ENCODE data around the gene ERC2.

Gene ERC2

GRCh38 chr3:56121716-56122115 lies 346.6 kb downstream of the ERC2 start:
- no peak overlapping the region for H3K9ac ChIP-seq (ENCODE audit: low read length)
- no peak overlapping the region for H3K4me2 ChIP-seq (ENCODE audit: low read length)
- H3K27me3 ChIP-seq (ENCODE audit: insufficient read depth, low read length) = no peaks in the 10 kb centered on the region
- no peaks in the 10 kb centered on the region for H3K9me3 ChIP-seq (ENCODE audit: low read length)
- no peaks in the 10 kb centered on the region for H4K20me1 ChIP-seq (ENCODE audit: insufficient read depth, low read length)
- H3K4me3 ChIP-seq (ENCODE audit: low read depth, low read length, poor library complexity, severe bottlenecking) = no peak overlapping the region
- no peaks in the 10 kb centered on the region for H3F3A ChIP-seq (ENCODE audit: insufficient read depth, low read length)
- TF ChIP-seq, protein P1, sequence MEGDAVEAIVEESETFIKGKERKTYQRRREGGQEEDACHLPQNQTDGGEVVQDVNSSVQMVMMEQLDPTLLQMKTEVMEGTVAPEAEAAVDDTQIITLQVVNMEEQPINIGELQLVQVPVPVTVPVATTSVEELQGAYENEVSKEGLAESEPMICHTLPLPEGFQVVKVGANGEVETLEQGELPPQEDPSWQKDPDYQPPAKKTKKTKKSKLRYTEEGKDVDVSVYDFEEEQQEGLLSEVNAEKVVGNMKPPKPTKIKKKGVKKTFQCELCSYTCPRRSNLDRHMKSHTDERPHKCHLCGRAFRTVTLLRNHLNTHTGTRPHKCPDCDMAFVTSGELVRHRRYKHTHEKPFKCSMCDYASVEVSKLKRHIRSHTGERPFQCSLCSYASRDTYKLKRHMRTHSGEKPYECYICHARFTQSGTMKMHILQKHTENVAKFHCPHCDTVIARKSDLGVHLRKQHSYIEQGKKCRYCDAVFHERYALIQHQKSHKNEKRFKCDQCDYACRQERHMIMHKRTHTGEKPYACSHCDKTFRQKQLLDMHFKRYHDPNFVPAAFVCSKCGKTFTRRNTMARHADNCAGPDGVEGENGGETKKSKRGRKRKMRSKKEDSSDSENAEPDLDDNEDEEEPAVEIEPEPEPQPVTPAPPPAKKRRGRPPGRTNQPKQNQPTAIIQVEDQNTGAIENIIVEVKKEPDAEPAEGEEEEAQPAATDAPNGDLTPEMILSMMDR (IDR thresholded peaks at IDR 0.05; ENCODE audit: low read length) = no peak
- no peak for TF ChIP-seq EZH2 (IDR thresholded peaks at IDR 0.05; ENCODE audit: borderline replicate concordance, low read length)
- H3K36me3 ChIP-seq (ENCODE audit: insufficient read depth, low read length) = no peaks in the 10 kb centered on the region
- H3K9me2 ChIP-seq (ENCODE audit: low read depth, low read length) = no peaks in the 10 kb centered on the region
- H3K4me1 ChIP-seq (ENCODE audit: insufficient read depth, low read length, severe bottlenecking) = no peaks in the 10 kb centered on the region
- no peak overlapping the region for H2AFZ ChIP-seq (ENCODE audit: low read length)
- H3K79me2 ChIP-seq (ENCODE audit: insufficient read depth, low read length) = no peaks in the 10 kb centered on the region
- H3K27ac ChIP-seq (ENCODE audit: low read depth, low read length, poor library complexity, severe bottlenecking) = no peak overlapping the region

DNA sequence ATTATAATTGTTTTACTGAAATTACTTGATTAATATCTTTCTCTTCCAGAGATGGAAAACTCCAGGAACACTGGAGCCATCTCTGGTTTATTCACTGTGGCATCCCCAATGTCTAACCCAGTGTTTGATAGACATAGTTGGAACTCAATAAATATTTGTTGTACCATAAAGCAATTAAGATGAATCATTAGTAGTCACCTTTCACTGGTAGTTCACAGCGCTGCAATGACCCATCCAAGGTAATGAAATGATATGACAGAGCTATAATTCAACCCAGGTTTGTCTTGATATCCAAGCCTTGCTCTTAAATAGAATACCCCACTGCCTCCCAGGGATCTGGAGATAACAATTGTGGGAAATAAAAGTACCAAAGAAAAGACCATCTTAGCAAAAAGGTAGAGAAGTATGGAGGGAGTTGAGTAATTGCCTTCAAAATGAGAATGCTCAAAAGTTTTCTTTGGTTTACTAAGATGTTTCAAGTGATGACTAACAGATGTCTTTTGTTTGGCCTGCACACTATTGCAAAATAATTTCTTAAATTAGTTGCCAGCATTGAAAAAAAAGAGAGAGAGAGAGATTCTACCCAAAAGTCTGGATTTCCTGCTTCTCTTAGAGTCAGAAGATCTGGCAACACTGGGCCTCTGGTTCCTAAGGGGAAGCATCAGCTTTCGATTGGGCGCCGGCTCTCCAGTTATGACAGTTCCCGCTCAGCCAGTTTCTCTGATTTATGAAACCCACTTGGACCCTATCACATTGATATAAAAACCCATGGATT lies 348.5 kb downstream of the ERC2 start:
- H3K9me2 ChIP-seq (ENCODE audit: low read depth, low read length) = no peaks in the 10 kb centered on the region
- no peak overlapping the region for H3K4me2 ChIP-seq (ENCODE audit: low read length)
- TF ChIP-seq, protein P1 (IDR thresholded peaks at IDR 0.05; ENCODE audit: low read length) = no peak
- TF ChIP-seq EZH2 (IDR thresholded peaks at IDR 0.05; ENCODE audit: borderline replicate concordance, low read length) = no peak

DNA sequence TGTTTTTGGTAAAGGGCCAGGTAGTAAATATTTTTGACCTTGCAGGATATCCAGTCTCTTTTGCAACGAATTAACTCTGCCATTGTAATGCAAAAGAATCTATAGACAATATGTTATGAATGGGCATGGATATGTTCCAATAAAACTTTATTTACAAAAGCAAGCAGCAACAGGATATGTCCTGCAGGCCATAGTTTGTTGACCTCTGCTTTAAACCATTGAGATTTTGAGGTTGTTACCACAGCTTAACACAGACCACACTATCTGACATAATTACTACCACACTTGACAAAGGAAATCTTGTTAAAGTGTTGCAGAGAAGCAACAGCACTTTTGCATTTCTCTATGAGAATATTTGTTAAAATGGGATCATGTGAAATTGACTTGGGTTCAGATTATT lies 349.3 kb downstream of the ERC2 start:
- no peaks in the 10 kb centered on the region for H3K79me2 ChIP-seq (ENCODE audit: insufficient read depth, low read length)

More for the DNA sequence above, 348.5 kb downstream of the ERC2 start:
- H3K4me1 ChIP-seq (ENCODE audit: insufficient read depth, low read length, severe bottlenecking) = no peaks in the 10 kb centered on the region
- H3K9ac ChIP-seq (ENCODE audit: low read length) = no peak overlapping the region
- H3K27ac ChIP-seq (ENCODE audit: low read depth, low read length, poor library complexity, severe bottlenecking) = no peak overlapping the region
- no peak overlapping the region for H3K4me3 ChIP-seq (ENCODE audit: low read depth, low read length, poor library complexity, severe bottlenecking)
- H3F3A ChIP-seq (ENCODE audit: insufficient read depth, low read length) = no peaks in the 10 kb centered on the region
- no peaks in the 10 kb centered on the region for H4K20me1 ChIP-seq (ENCODE audit: insufficient read depth, low read length)
- H3K27me3 ChIP-seq (ENCODE audit: insufficient read depth, low read length) = no peaks in the 10 kb centered on the region
- no peaks in the 10 kb centered on the region for H3K79me2 ChIP-seq (ENCODE audit: insufficient read depth, low read length)
- no peaks in the 10 kb centered on the region for H3K9me3 ChIP-seq (ENCODE audit: low read length)
- H3K36me3 ChIP-seq (ENCODE audit: insufficient read depth, low read length) = no peaks in the 10 kb centered on the region
- no peak overlapping the region for H2AFZ ChIP-seq (ENCODE audit: low read length)

More for the DNA sequence above, 349.3 kb downstream of the ERC2 start:
- no peaks in the 10 kb centered on the region for H3K27me3 ChIP-seq (ENCODE audit: insufficient read depth, low read length)
- H3K36me3 ChIP-seq (ENCODE audit: insufficient read depth, low read length) = no peaks in the 10 kb centered on the region
- no peak overlapping the region for H3K4me2 ChIP-seq (ENCODE audit: low read length)
- no peak overlapping the region for H3K27ac ChIP-seq (ENCODE audit: low read depth, low read length, poor library complexity, severe bottlenecking)
- H3K9ac ChIP-seq (ENCODE audit: low read length) = no peak overlapping the region
- H3K9me2 ChIP-seq (ENCODE audit: low read depth, low read length) = no peaks in the 10 kb centered on the region
- H3K4me1 ChIP-seq (ENCODE audit: insufficient read depth, low read length, severe bottlenecking) = no peaks in the 10 kb centered on the region
- no peaks in the 10 kb centered on the region for H4K20me1 ChIP-seq (ENCODE audit: insufficient read depth, low read length)
- H3K4me3 ChIP-seq (ENCODE audit: low read depth, low read length, poor library complexity, severe bottlenecking) = no peak overlapping the region
- H3F3A ChIP-seq (ENCODE audit: insufficient read depth, low read length) = no peaks in the 10 kb centered on the region
- TF ChIP-seq, protein P1 (IDR thresholded peaks at IDR 0.05; ENCODE audit: low read length) = no peak
- TF ChIP-seq EZH2 (IDR thresholded peaks at IDR 0.05; ENCODE audit: borderline replicate concordance, low read length) = no peak
- no peaks in the 10 kb centered on the region for H3K9me3 ChIP-seq (ENCODE audit: low read length)
- no peak overlapping the region for H2AFZ ChIP-seq (ENCODE audit: low read length)
